Prostate gland (tissue), 2 donors: ENCODE measurements around the gene SIRPB2. TPM values are rescaled to one million over a fixed set of nuclear protein-coding genes. Genes with fewer than 3 reads are reported as not detected.

Experiments used
- DNase-seq: peaks from one replicate; pipeline ENCODE4 v3.0.0-alpha.2; 2019; ENCODE audit warnings: low spot score
- H3K27ac ChIP-seq, 2 donors: fragments of 200-600 bp; sonication (generic); 2 replicates each; pipeline ENCODE4 v1.5.1; 2017 to 2019
- H3K27me3 ChIP-seq: fragments of 200-600 bp; sonication (generic); replicated peaks from 2 replicates; pipeline ENCODE4 v1.5.1; 2019; ENCODE audit not compliant: insufficient read depth
- H3K36me3 ChIP-seq, 2 donors: fragments of 200-600 bp; sonication (generic); 1 replicate in 1 of 2; 2 replicates in 1 of 2; pipeline versions ENCODE4 v1.5.1 to v1.8.1; 2017 to 2019
- H3K4me1 ChIP-seq: fragments of 200-600 bp; sonication (generic); replicated peaks from 2 replicates; pipeline ENCODE4 v1.5.1; 2019
- H3K4me3 ChIP-seq, 2 donors: fragments of 200-600 bp; sonication (generic); 2 replicates each; pipeline ENCODE4 v1.5.1; 2017 to 2019
- H3K9me3 ChIP-seq: fragments of 200-600 bp; sonication (generic); 2 replicates; pipeline ENCODE4 v1.5.1; 2017
- POLR2A ChIP-seq: fragments of 450-650 bp; IDR thresholded peaks from one replicate; pipeline ENCODE4 v1.6.1; 2016; ENCODE audit warnings: antibody characterized with exemption, mild to moderate bottlenecking
- POLR2AphosphoS5 ChIP-seq: sonication (generic); formaldehyde crosslinking; IDR thresholded peaks from one replicate; pipeline ENCODE4 v1.6.1; 2017; ENCODE audit warnings: antibody characterized with exemption
- WGBS: methylation state at CpG from one replicate; pipeline ENCODE4 v1.1.5; 2018; 5-methylcytosine and 5-hydroxymethylcytosine counted together
- intact Hi-C: fragments of 100-400 bp; cut with DNase I; formaldehyde crosslinking; loops from one replicate; pipeline ENCODE4 v1.14.2; 2022
- total RNA-seq, 2 donors: library from RNA; depleted of rRNA; stranded (reverse); fragments of >200 nt; gene quantifications; one replicate each; pipeline ENCODE4 v1.1.0, GENCODE V29; 2016
- TF ChIP-seq, protein P1 (sequence below), 4 experiments: fragments of 200-600 bp in 2 of 4; fragments of 450-650 bp in 2 of 4; sonication (generic) in 2 of 4; IDR thresholded peaks; 1 replicate in 3 of 4; 2 replicates in 1 of 4; pipeline ENCODE4 v1.5.1; 2016 to 2019; ENCODE audit warnings: antibody characterized with exemption in 4 of 4, mild to moderate bottlenecking in 2 of 4, moderate library complexity in 2 of 4

The SIRPB2 gene
- 1 to 10 TPM in 1 of 2 donors, under 1 TPM in 1; 0.36 to 3.2 TPM for total RNA-seq

DNA sequence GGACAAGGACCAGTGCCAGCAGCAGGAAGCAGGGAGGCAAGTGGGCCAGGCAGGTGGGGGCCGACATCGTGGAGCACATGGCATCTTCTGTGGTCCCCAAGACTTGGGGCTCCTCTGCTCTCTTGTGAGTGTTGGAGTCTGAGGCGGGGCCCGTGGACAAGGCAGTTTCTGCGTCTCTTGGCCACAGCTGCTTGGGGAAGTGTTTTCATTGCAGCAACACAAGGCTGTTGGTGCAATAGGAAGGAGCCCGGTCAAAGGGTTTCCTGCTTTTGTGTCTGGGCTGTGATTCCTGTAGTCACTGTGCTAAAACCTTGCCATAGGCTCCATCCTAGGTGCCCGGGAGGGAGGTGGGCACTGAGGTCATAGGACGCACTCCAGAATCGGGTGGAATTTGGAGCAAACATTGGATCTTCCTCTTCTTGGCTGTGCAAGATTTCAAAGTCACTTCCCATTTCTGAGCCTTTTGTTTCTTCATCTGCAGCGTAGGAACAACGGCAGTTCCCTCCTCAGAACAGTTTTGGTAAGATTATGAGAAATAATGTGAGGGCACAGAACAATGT lies at the start of gene SIRPB2:
Gene SIRPB2, minus strand, starts transcription at position 140 of the 560 bp plus-strand sequence. Its CDS starts 61 bp downstream, at position 79.
- H3K27me3 ChIP-seq: no peaks in the 10 kb centered on the region
- intact Hi-C loops: no loop called here
- no peaks in the 10 kb centered on the region for H3K9me3 ChIP-seq
- DNase-seq: no peak
- TF ChIP-seq POLR2AphosphoS5: no peak
- TF ChIP-seq, protein P1, sequence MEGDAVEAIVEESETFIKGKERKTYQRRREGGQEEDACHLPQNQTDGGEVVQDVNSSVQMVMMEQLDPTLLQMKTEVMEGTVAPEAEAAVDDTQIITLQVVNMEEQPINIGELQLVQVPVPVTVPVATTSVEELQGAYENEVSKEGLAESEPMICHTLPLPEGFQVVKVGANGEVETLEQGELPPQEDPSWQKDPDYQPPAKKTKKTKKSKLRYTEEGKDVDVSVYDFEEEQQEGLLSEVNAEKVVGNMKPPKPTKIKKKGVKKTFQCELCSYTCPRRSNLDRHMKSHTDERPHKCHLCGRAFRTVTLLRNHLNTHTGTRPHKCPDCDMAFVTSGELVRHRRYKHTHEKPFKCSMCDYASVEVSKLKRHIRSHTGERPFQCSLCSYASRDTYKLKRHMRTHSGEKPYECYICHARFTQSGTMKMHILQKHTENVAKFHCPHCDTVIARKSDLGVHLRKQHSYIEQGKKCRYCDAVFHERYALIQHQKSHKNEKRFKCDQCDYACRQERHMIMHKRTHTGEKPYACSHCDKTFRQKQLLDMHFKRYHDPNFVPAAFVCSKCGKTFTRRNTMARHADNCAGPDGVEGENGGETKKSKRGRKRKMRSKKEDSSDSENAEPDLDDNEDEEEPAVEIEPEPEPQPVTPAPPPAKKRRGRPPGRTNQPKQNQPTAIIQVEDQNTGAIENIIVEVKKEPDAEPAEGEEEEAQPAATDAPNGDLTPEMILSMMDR (IDR thresholded peaks at IDR 0.05): no peak
- no peak for TF ChIP-seq POLR2A
- no peak within 1 kb of the TSS for H3K27ac ChIP-seq
- H3K4me1 ChIP-seq: no peaks in the 10 kb centered on the region
- 65% methylated on average over 11 of the region's 11 CpGs for WGBS
- H3K36me3 ChIP-seq: no peaks in the 10 kb centered on the region
- H3K4me3 ChIP-seq: no peak within 1 kb of the TSS

DNA sequence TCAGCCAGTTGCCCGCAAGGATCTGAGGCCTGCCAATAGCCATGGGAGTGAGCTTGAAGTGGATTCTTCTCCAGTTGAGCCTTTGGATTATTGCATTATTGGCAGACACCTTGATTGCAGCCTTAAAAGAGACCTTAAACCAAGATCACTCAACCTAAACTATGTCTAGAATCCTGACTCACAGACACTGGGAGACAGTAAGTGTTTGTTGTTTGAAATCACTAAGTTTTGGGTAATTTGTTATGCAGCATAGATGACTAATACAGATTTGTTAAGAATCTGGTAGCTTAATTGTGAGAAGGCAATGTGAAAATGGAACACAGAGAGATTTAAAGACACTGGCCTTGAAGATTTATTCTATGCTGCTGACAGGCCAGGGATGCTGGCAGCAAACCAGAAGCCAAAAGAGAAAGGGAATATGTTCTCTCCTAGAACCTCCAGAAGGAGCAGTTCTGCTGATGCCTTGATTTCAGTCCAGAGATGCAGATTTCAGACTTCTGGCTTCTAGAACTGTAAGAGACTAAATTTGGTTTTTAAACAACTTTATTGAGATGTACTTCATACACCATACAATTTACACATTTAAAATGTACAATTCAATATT lies 48.7 kb upstream of the SIRPB2 start:
- no peaks in the 10 kb centered on the region for H3K4me1 ChIP-seq
- WGBS: 53% methylated on average over 1 of the region's 1 CpG
- no peaks in the 10 kb centered on the region for H3K36me3 ChIP-seq
- no peaks in the 10 kb centered on the region for H3K27me3 ChIP-seq
- H3K4me3 ChIP-seq: no peak overlapping the region
- no peaks in the 10 kb centered on the region for H3K9me3 ChIP-seq
- no peak for DNase-seq
- TF ChIP-seq POLR2A: no peak
- no peak for TF ChIP-seq POLR2AphosphoS5
- TF ChIP-seq, protein P1 (IDR thresholded peaks at IDR 0.05): no peak
- no peak overlapping the region for H3K27ac ChIP-seq
- intact Hi-C loops: no loop called here

DNA sequence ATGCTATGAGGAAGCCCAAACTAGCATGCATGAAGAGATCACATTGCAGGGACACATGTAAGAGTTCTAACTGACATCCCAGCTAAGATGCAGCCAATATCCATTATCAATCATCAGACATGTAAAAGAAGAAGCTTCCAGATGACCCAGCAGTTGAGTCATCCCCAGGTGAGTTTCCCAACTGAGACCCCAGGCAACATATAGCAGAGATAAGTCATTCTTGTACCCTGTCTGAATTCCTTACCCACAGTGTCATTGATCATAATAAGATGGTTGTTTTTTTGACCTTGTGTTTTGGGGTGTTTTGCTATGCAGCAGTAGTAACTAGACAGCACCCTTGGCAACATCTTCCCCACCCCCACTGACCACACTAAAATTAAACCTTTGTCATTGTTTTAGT lies 47.4 kb upstream of the SIRPB2 start:
- H3K4me1 ChIP-seq: no peaks in the 10 kb centered on the region
- H3K27me3 ChIP-seq: no peaks in the 10 kb centered on the region
- no peaks in the 10 kb centered on the region for H3K9me3 ChIP-seq
- no peak for DNase-seq
- intact Hi-C loops: no loop called here
- H3K4me3 ChIP-seq: no peak overlapping the region
- no peak overlapping the region for H3K27ac ChIP-seq
- no peaks in the 10 kb centered on the region for H3K36me3 ChIP-seq
- TF ChIP-seq POLR2A: no peak
- TF ChIP-seq, protein P1 (IDR thresholded peaks at IDR 0.05): no peak
- no peak for TF ChIP-seq POLR2AphosphoS5

DNA sequence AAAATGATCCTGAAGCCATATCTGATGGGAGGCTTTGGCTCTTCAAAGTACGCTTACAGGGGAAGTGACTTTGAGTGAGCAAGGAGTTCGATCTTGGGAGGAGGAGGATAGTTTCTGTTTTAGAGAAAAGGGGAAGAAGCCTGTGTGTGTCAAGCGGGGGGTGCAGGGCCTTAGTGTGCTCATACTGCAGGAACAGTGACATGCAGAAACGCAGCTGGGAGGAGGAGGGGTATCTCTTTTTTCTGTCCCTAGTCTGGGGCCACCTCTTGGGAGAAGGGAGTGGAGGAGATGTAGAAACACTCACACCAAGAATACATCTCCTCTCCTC lies 46.5 kb upstream of the SIRPB2 start:
- H3K27me3 ChIP-seq: no peaks in the 10 kb centered on the region
- no peaks in the 10 kb centered on the region for H3K4me1 ChIP-seq
- H3K9me3 ChIP-seq: no peaks in the 10 kb centered on the region
- no peak for DNase-seq
- no peak overlapping the region for H3K4me3 ChIP-seq
- intact Hi-C loops: no loop called here
- no peaks in the 10 kb centered on the region for H3K36me3 ChIP-seq
- 65% methylated on average over 4 of the region's 4 CpGs for WGBS
- no peak overlapping the region for H3K27ac ChIP-seq
- TF ChIP-seq POLR2A: no peak
- TF ChIP-seq POLR2AphosphoS5: no peak
- TF ChIP-seq, protein P1 (IDR thresholded peaks at IDR 0.05): no peak
